Colonic mucosa (tissue), 4 donors: Measurements from ENCODE around the gene PIK3AP1. TPM values are rescaled to one million over a fixed set of nuclear protein-coding genes. Genes with fewer than 3 reads are reported as not detected.

ENCODE experiments used
- DNase-seq: peaks from one replicate; pipeline ENCODE4 v3.0.0-alpha.2; 2020
- H3K27ac ChIP-seq: fragments of 200-600 bp; one replicate; pipeline ENCODE4 v1.8.0; 2021
- H3K27me3 ChIP-seq: fragments of 200-600 bp; one replicate; pipeline ENCODE4 v1.8.0; 2021
- H3K36me3 ChIP-seq: fragments of 200-600 bp; one replicate; pipeline ENCODE4 v1.8.0; 2021
- H3K4me1 ChIP-seq: fragments of 200-600 bp; one replicate; pipeline ENCODE4 v1.8.0; 2021; ENCODE audit warnings: mild to moderate bottlenecking
- H3K4me3 ChIP-seq: fragments of 200-600 bp; one replicate; pipeline ENCODE4 v1.8.0; 2021
- H3K9ac ChIP-seq, 2 donors: one replicate each; pipeline ENCODE4 v1.7.0; 2013; ENCODE audit warnings: control low read depth in 2 of 2, low read depth in 2 of 2, low read length in 2 of 2
- H3K9me3 ChIP-seq: fragments of 200-600 bp; one replicate; pipeline ENCODE4 v1.8.0; 2021
- intact Hi-C: fragments of 100-400 bp; cut with DNase I; formaldehyde crosslinking; loops from one replicate; pipeline ENCODE4 v1.14.1; 2022
- total RNA-seq, 2 donors: library from RNA; stranded (reverse); fragmentation: NEBNext Ultra II Directional in 1 of 2; extraction: Animal tissue kit (Norgen Biotek cat#: 25700) in 1 of 2; gene quantifications; one replicate each; pipeline ENCODE4 v1.2.1, GENCODE V29; 2021
- TF ChIP-seq, protein P1 (sequence below): fragments of 200-600 bp; IDR thresholded peaks from one replicate; pipeline ENCODE4 v1.8.0; 2022; ENCODE audit warnings: antibody characterized with exemption, mild to moderate bottlenecking
- donor health status: healthy.
- donor health status: DM: no; HTN: no; CAD: no.
- donor health status: DM: no; HTN: no; CAD: no.

PIK3AP1 gene
- total RNA-seq, 2 donors from 2014 or later = 10.9 to 12.4 TPM

DNA sequence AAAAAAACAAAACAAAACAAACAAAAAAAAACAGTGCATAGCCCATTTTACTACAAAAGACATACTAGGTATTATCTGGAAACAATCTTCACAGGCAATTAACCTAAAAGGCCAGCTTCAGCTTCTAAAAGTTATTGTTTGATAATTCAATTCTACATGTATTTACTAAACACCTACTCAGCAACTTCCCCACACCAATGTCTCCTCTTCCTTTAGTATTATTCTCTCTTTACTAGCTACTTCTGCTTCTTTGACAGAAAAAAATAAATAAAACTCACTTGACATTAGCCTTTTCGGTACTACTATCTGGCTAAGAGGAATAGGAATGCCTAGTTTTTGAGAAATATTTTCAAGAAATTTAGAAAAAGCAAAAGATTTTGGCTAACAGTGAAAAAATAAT is 136.3 kb downstream of the PIK3AP1 start:
- no peak overlapping the region for H3K4me3 ChIP-seq
- intact Hi-C loops = no loop called here
- no peak for DNase-seq
- peaks cover 17% of the 10 kb centered on the region for H3K4me1 ChIP-seq
- H3K27ac ChIP-seq = no peak overlapping the region
- no peaks in the 10 kb centered on the region for H3K9me3 ChIP-seq
- H3K27me3 ChIP-seq = no peaks in the 10 kb centered on the region
- H3K36me3 ChIP-seq = no peaks in the 10 kb centered on the region
- no peak overlapping the region for H3K9ac ChIP-seq
- TF ChIP-seq, protein P1, sequence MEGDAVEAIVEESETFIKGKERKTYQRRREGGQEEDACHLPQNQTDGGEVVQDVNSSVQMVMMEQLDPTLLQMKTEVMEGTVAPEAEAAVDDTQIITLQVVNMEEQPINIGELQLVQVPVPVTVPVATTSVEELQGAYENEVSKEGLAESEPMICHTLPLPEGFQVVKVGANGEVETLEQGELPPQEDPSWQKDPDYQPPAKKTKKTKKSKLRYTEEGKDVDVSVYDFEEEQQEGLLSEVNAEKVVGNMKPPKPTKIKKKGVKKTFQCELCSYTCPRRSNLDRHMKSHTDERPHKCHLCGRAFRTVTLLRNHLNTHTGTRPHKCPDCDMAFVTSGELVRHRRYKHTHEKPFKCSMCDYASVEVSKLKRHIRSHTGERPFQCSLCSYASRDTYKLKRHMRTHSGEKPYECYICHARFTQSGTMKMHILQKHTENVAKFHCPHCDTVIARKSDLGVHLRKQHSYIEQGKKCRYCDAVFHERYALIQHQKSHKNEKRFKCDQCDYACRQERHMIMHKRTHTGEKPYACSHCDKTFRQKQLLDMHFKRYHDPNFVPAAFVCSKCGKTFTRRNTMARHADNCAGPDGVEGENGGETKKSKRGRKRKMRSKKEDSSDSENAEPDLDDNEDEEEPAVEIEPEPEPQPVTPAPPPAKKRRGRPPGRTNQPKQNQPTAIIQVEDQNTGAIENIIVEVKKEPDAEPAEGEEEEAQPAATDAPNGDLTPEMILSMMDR = no peak

DNA sequence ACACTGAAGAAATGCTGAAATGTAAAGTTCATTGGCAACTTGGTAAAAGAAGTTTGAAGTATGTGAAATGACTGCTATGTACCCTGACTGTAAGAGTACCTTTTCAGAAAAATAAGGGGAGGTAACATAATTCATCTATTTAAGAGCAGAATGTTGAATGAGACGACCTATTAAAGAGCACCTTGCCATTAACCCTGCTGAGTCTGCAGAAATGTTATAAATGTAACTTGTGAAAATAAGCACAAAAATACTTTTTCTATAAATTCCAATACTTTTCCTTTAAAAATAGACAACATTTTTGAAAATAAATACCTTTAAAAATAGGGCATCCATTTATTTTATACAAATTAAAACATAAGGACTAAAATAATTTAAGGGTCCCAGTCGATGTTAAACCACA is 141.2 kb downstream of the PIK3AP1 start:
- Histone ChIP-seq H3K9me3 (no peaks in the 10 kb centered on the region), H3K27ac (peak overlapping the region; percentile 8), H3K9ac (no peak overlapping the region), H3K36me3 (no peaks in the 10 kb centered on the region), H3K4me1 (peaks cover 12% of the 10 kb centered on the region), H3K27me3 (no peaks in the 10 kb centered on the region), H3K4me3 (no peak overlapping the region)
- no peak for DNase-seq
- intact Hi-C loops = no loop called here
- TF ChIP-seq, protein P1 = no peak

DNA sequence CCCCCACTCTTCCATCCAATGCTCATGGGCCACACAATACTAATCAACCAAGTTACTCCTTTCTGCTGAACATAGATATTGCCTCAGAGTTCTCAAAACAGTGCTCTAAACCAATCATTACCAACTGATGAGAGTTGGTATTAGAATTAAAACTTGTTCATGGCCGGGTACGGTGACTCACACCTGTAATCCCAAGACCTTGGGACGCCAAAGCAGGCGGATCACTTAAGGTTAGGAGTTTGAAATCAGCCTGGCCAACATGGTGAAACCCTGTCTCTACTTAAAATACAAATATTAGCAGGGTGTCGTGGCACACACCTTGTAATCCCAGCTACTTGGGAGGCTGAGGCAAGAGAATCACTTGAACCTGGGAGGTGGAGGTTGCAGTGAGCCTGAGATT is 141.7 kb downstream of the PIK3AP1 start:
- H3K27ac ChIP-seq = peak overlapping the region; percentile 8
- no peak for DNase-seq

DNA sequence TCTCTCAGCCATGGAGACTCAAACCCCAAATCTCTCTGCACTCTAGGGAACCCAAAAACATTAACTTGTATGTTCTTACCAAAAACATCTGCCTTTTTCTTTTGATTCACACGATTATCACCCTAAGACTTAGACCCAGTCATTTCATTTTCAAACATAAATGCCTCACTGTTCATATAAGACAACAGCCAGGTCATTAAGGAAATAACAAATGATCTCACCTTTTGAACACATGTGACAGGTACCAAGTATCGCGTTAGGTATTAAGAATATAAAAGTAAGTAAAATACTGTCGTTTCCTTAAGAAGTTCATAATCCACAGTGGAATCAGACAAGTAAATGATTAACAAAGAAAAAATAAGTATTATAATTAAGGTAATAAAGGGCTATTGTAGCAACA is 142.3 kb downstream of the PIK3AP1 start:
- no peak overlapping the region for H3K9ac ChIP-seq
- H3K27me3 ChIP-seq = no peaks in the 10 kb centered on the region
- H3K4me1 ChIP-seq = peaks cover 12% of the 10 kb centered on the region
- peak overlapping the region; percentile 35 for H3K27ac ChIP-seq
- H3K36me3 ChIP-seq = no peaks in the 10 kb centered on the region
- DNase-seq = no peak
- TF ChIP-seq, protein P1 = no peak
- no peaks in the 10 kb centered on the region for H3K9me3 ChIP-seq
- intact Hi-C loops = no loop called here
- H3K4me3 ChIP-seq = no peak overlapping the region

More for the DNA sequence above, 141.7 kb downstream of the PIK3AP1 start:
- Histone ChIP-seq H3K27me3 (no peaks in the 10 kb centered on the region), H3K4me1 (peaks cover 12% of the 10 kb centered on the region), H3K9ac (no peak overlapping the region), H3K4me3 (no peak overlapping the region), H3K36me3 (no peaks in the 10 kb centered on the region), H3K9me3 (no peaks in the 10 kb centered on the region)
- intact Hi-C loops = no loop called here
- TF ChIP-seq, protein P1 = no peak

DNA sequence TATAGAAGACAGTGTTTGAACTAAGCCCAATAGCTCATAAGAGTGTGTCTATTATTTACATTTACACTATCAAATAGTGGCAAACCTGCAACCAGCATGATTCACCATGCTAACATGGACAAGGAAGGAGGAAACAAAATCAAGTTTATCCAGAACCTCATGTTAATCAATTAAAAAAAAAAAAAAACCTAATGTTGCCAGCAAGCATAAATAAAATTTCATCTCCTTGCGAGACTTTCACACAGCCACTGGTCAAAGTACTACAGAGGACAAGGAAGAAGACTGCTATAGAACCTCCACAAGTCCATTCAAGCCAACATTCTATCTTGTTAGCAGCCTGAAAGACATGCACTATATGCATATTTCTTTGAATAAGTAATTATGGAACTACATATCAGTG is 143.2 kb downstream of the PIK3AP1 start:
- no peaks in the 10 kb centered on the region for H3K27me3 ChIP-seq
- no peak for DNase-seq
- peaks cover 11% of the 10 kb centered on the region for H3K4me1 ChIP-seq
- H3K9ac ChIP-seq = no peak overlapping the region
- no peaks in the 10 kb centered on the region for H3K36me3 ChIP-seq
- intact Hi-C loops = no loop called here
- H3K27ac ChIP-seq = peak overlapping the region; percentile 35
- no peak overlapping the region for H3K4me3 ChIP-seq
- H3K9me3 ChIP-seq = no peaks in the 10 kb centered on the region
- TF ChIP-seq, protein P1 = no peak
